22Rv1 (cell line): ENCODE measurements around the gene CDKAL1.

ENCODE experiments used
- H3K27ac ChIP-seq: fragments of 450-650 bp; 2 replicates; pipeline ENCODE4 v1.5.1; 2017
- CTCF ChIP-seq: fragments of 450-650 bp; IDR thresholded peaks from 2 replicates; pipeline ENCODE4 v1.5.1; 2017; ENCODE audit warnings: mild to moderate bottlenecking
- ZFX ChIP-seq: fragments of 450-650 bp; IDR thresholded peaks from 2 replicates; pipeline ENCODE4 v1.6.1; 2017; ENCODE audit warnings: antibody characterized with exemption, borderline replicate concordance

CDKAL1 gene

GRCh38 chr6:20840675-20841074, 306.4 kb downstream of the CDKAL1 start:
- TF ChIP-seq ZFX (no peak), CTCF (no peak)
- H3K27ac ChIP-seq: no peak overlapping the region

GRCh38 chr6:20841806-20842205, 307.5 kb downstream of the CDKAL1 start:
- no peak for TF ChIP-seq CTCF
- TF ChIP-seq ZFX: no peak
- no peak overlapping the region for H3K27ac ChIP-seq

GRCh38 chr6:20845592-20845991, 311.3 kb downstream of the CDKAL1 start:
- no peak overlapping the region for H3K27ac ChIP-seq
- TF ChIP-seq ZFX (no peak), CTCF (no peak)

- TF ChIP-seq CTCF (no peak), ZFX (no peak)
- no peak overlapping the region for H3K27ac ChIP-seq
These were observed 312.4 kb downstream of the CDKAL1 start for GRCh38 chr6:20846602-20847028.

GRCh38 chr6:20847904-20848303, 313.6 kb downstream of the CDKAL1 start:
- no peak overlapping the region for H3K27ac ChIP-seq
- TF ChIP-seq CTCF (no peak), ZFX (no peak)

- TF ChIP-seq ZFX (no peak), CTCF (no peak)
- H3K27ac ChIP-seq: no peak overlapping the region
These were observed 316.6 kb downstream of the CDKAL1 start for GRCh38 chr6:20850686-20851416.

GRCh38 chr6:20851795-20852194, 317.5 kb downstream of the CDKAL1 start:
- TF ChIP-seq ZFX: no peak
- TF ChIP-seq CTCF: no peak
- H3K27ac ChIP-seq: no peak overlapping the region
